ENCODE results near the gene FGF1. TPM values are rescaled to one million over a fixed set of nuclear protein-coding genes. Genes with fewer than 3 reads are reported as not detected.

Gene FGF1
- total RNA-seq, 2 donors from 2014 or later: 11.4 to 56.7 TPM

- no peak for ATAC-seq (ENCODE audit: insufficient number of reproducible peaks, low FRiP score, low read depth)
- no peak for TF ChIP-seq CTCF (IDR thresholded peaks at IDR 0.05)
Observed at GRCh38 chr5:142724821-142725220, 38.9 kb upstream of the FGF1 start.

GRCh38 chr5:142722896-142723295, 37.0 kb upstream of the FGF1 start:
- peaks cover 15 to 31% of the 10 kb centered on the region in 2 donors for H3K4me1 ChIP-seq (ENCODE audit: control insufficient read depth in 1 of 2, low read depth in 2 of 2)
- no peak for ATAC-seq (ENCODE audit: insufficient number of reproducible peaks, low FRiP score, low read depth)
- no peak for DNase-seq (ENCODE audit: low spot score)
- H3K27me3 ChIP-seq (replicated peaks; ENCODE audit: insufficient read depth): no peaks in the 10 kb centered on the region
- no peak for TF ChIP-seq CTCF (IDR thresholded peaks at IDR 0.05)
- no peaks in the 10 kb centered on the region for H3K36me3 ChIP-seq
- H3K4me3 ChIP-seq: no peak overlapping the region
- H3K9me3 ChIP-seq: no peaks in the 10 kb centered on the region
- H3K27ac ChIP-seq: no peak overlapping the region

More at GRCh38 chr5:142724821-142725220, 38.9 kb upstream of the FGF1 start:
- DNase-seq (ENCODE audit: low spot score): no peak
- Histone ChIP-seq H3K4me1 (ENCODE audit: control insufficient read depth in 1 of 2, low read depth in 2 of 2) (peaks cover 15 to 34% of the 10 kb centered on the region in 2 donors), H3K4me3 (no peak overlapping the region), H3K27me3 (replicated peaks; ENCODE audit: insufficient read depth) (no peaks in the 10 kb centered on the region), H3K9me3 (no peaks in the 10 kb centered on the region), H3K36me3 (no peaks in the 10 kb centered on the region), H3K27ac (no peak overlapping the region)

DNA sequence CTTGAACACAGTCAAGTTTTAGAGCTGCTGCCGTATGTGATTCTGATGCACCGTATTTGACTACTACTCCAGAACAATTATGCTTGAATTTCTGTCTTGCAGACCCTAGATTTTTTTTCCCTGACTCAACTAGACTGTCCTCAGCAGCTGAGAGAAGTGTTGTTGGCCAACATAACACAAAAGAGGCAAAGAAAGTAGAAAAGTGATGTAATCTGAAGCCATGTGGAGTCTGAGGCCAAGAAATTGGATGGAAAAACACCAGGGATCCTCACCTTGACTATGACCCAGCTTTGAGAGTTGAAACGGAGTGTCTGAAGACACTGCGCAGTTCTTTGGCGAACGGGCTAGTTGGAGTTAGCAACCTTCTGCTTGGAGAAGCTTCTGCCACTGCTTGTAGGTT, 36.3 kb upstream of the FGF1 start:
- no peaks in the 10 kb centered on the region for H3K27me3 ChIP-seq (replicated peaks; ENCODE audit: insufficient read depth)
- H3K27ac ChIP-seq: no peak overlapping the region
- ATAC-seq (ENCODE audit: insufficient number of reproducible peaks, low FRiP score, low read depth): no peak
- H3K4me1 ChIP-seq (ENCODE audit: control insufficient read depth in 1 of 2, low read depth in 2 of 2): peaks cover 17 to 33% of the 10 kb centered on the region in 2 donors
- DNase-seq (ENCODE audit: low spot score): no peak
- no peaks in the 10 kb centered on the region for H3K36me3 ChIP-seq
- no peak overlapping the region for H3K4me3 ChIP-seq
- TF ChIP-seq CTCF (IDR thresholded peaks at IDR 0.05): no peak
- no peaks in the 10 kb centered on the region for H3K9me3 ChIP-seq

GRCh38 chr5:142720641-142721271, 34.9 kb upstream of the FGF1 start:
- H3K9me3 ChIP-seq: no peaks in the 10 kb centered on the region
- ATAC-seq (ENCODE audit: insufficient number of reproducible peaks, low FRiP score, low read depth) (no peak), DNase-seq (ENCODE audit: low spot score) (no peak)
- H3K4me3 ChIP-seq: no peak overlapping the region
- H3K27ac ChIP-seq: no peak overlapping the region
- peaks cover 6 to 24% of the 10 kb centered on the region in 2 donors for H3K4me1 ChIP-seq (ENCODE audit: control insufficient read depth in 1 of 2, low read depth in 2 of 2)
- no peaks in the 10 kb centered on the region for H3K36me3 ChIP-seq
- no peaks in the 10 kb centered on the region for H3K27me3 ChIP-seq (replicated peaks; ENCODE audit: insufficient read depth)
- TF ChIP-seq CTCF (IDR thresholded peaks at IDR 0.05): no peak

- ATAC-seq (ENCODE audit: insufficient number of reproducible peaks, low FRiP score, low read depth) (no peak), DNase-seq (ENCODE audit: low spot score) (no peak)
- no peak for TF ChIP-seq CTCF (IDR thresholded peaks at IDR 0.05)
- no peaks in the 10 kb centered on the region for H3K9me3 ChIP-seq
- peaks cover 3 to 16% of the 10 kb centered on the region in 2 donors for H3K4me1 ChIP-seq (ENCODE audit: control insufficient read depth in 1 of 2, low read depth in 2 of 2)
- H3K27ac ChIP-seq: no peak overlapping the region
- no peaks in the 10 kb centered on the region for H3K36me3 ChIP-seq
- no peaks in the 10 kb centered on the region for H3K27me3 ChIP-seq (replicated peaks; ENCODE audit: insufficient read depth)
- no peak overlapping the region for H3K4me3 ChIP-seq
Observed at GRCh38 chr5:142719836-142720370, 34.0 kb upstream of the FGF1 start.
